Measurements from ENCODE around the gene LTBP3. TPM values are rescaled to one million over a fixed set of nuclear protein-coding genes. Genes with fewer than 3 reads are reported as not detected.

The LTBP3 gene
- total and polyA plus RNA-seq, 9 of the 15 experiments (the other 6 are each of a cell fraction or from before 2014, with no cell fraction given) = 0.06 to 20.5 (median 4.8) TPM

DNA sequence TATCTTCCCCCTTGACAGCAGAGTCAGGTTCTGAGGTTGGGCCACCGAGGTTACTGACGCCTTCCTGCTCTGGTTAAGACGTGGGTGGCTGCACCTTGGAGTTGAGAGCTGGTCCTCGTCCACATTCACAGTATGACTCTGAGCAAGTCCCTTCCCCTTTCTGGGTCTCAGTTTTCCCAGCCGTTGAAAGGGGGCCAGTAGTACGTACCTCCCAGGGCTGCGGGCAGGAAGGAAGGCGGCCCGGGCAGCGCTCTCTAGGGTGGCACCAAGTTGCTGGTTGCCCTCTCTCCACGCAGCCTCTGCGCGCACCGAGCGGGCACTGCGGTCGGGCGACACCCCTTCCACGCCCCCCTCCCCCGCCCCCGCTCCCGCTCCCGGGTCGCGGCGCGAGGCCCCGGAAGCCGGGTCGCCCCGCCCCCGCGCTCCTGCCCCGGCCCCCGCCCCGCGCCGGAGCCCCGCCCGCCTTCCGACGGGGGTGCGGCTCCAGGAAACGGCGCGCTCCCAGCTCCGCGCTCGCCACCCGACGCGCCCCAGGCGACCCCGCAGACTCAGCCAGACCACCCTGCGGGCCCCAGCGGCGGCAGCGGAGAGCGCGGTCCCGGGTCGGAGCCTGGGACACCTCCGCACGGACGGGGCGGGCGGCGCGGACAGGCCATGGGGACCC is 17.5 kb upstream of the LTBP3 start, which contains the start of gene EHBP1L1 (continued):
- no peak for TF ChIP-seq RAD51 (IDR thresholded peaks at IDR 0.05; ENCODE audit: borderline replicate concordance, low read depth)
- no peak; the same call in 1 of the 2 replicates for TF ChIP-seq ZNF780A (CRISPR knock-in tag; IDR thresholded peaks at IDR 0.05)
- no peak for TF ChIP-seq ZNF184 (CRISPR knock-in tag; IDR thresholded peaks at IDR 0.05)
- TF ChIP-seq, protein P1, sequence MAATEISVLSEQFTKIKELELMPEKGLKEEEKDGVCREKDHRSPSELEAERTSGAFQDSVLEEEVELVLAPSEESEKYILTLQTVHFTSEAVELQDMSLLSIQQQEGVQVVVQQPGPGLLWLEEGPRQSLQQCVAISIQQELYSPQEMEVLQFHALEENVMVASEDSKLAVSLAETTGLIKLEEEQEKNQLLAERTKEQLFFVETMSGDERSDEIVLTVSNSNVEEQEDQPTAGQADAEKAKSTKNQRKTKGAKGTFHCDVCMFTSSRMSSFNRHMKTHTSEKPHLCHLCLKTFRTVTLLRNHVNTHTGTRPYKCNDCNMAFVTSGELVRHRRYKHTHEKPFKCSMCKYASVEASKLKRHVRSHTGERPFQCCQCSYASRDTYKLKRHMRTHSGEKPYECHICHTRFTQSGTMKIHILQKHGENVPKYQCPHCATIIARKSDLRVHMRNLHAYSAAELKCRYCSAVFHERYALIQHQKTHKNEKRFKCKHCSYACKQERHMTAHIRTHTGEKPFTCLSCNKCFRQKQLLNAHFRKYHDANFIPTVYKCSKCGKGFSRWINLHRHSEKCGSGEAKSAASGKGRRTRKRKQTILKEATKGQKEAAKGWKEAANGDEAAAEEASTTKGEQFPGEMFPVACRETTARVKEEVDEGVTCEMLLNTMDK (IDR thresholded peaks at IDR 0.05; ENCODE audit: borderline replicate concordance, insufficient read depth, low read depth, low read length, poor library complexity, severe bottlenecking) = no peak
- TF ChIP-seq POLR3A (IDR thresholded peaks at IDR 0.05; ENCODE audit: borderline replicate concordance, extremely low read depth, insufficient read depth, insufficient read length) = no peak
- no peak for TF ChIP-seq TEAD2 (tag; IDR thresholded peaks at IDR 0.05)
- TF ChIP-seq, protein P2, sequence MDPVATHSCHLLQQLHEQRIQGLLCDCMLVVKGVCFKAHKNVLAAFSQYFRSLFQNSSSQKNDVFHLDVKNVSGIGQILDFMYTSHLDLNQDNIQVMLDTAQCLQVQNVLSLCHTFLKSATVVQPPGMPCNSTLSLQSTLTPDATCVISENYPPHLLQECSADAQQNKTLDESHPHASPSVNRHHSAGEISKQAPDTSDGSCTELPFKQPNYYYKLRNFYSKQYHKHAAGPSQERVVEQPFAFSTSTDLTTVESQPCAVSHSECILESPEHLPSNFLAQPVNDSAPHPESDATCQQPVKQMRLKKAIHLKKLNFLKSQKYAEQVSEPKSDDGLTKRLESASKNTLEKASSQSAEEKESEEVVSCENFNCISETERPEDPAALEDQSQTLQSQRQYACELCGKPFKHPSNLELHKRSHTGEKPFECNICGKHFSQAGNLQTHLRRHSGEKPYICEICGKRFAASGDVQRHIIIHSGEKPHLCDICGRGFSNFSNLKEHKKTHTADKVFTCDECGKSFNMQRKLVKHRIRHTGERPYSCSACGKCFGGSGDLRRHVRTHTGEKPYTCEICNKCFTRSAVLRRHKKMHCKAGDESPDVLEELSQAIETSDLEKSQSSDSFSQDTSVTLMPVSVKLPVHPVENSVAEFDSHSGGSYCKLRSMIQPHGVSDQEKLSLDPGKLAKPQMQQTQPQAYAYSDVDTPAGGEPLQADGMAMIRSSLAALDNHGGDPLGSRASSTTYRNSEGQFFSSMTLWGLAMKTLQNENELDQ (CRISPR knock-in tag; IDR thresholded peaks at IDR 0.05; ENCODE audit: borderline replicate concordance) = no peak
- no peak for TF ChIP-seq ZNF316 (IDR thresholded peaks at IDR 0.05)
- TF ChIP-seq, protein P3, sequence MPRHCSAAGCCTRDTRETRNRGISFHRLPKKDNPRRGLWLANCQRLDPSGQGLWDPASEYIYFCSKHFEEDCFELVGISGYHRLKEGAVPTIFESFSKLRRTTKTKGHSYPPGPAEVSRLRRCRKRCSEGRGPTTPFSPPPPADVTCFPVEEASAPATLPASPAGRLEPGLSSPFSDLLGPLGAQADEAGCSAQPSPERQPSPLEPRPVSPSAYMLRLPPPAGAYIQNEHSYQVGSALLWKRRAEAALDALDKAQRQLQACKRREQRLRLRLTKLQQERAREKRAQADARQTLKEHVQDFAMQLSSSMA (CRISPR knock-in tag; IDR thresholded peaks at IDR 0.05) = peak; percentile 67
- TF ChIP-seq LEF1 (IDR thresholded peaks at IDR 0.05) = no peak
- no peak for TF ChIP-seq PPARD (CRISPR knock-in tag; IDR thresholded peaks at IDR 0.05)
- TF ChIP-seq, protein P4, sequence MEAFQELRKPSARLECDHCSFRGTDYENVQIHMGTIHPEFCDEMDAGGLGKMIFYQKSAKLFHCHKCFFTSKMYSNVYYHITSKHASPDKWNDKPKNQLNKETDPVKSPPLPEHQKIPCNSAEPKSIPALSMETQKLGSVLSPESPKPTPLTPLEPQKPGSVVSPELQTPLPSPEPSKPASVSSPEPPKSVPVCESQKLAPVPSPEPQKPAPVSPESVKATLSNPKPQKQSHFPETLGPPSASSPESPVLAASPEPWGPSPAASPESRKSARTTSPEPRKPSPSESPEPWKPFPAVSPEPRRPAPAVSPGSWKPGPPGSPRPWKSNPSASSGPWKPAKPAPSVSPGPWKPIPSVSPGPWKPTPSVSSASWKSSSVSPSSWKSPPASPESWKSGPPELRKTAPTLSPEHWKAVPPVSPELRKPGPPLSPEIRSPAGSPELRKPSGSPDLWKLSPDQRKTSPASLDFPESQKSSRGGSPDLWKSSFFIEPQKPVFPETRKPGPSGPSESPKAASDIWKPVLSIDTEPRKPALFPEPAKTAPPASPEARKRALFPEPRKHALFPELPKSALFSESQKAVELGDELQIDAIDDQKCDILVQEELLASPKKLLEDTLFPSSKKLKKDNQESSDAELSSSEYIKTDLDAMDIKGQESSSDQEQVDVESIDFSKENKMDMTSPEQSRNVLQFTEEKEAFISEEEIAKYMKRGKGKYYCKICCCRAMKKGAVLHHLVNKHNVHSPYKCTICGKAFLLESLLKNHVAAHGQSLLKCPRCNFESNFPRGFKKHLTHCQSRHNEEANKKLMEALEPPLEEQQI (IDR thresholded peaks at IDR 0.05) = no peak
- no peak for TF ChIP-seq ZFP30 (CRISPR knock-in tag; IDR thresholded peaks at IDR 0.05; ENCODE audit: borderline replicate concordance)
- no peak; the same call in 1 of the 2 replicates for TF ChIP-seq ETV5 (CRISPR knock-in tag; IDR thresholded peaks at IDR 0.05; ENCODE audit: low read depth)
- no peak for TF ChIP-seq BCL6 (CRISPR knock-in tag; IDR thresholded peaks at IDR 0.05)
- TF ChIP-seq, protein P5, sequence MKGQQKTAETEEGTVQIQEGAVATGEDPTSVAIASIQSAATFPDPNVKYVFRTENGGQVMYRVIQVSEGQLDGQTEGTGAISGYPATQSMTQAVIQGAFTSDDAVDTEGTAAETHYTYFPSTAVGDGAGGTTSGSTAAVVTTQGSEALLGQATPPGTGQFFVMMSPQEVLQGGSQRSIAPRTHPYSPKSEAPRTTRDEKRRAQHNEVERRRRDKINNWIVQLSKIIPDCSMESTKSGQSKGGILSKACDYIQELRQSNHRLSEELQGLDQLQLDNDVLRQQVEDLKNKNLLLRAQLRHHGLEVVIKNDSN (CRISPR knock-in tag; IDR thresholded peaks at IDR 0.05) = no peak
- TF ChIP-seq ATF1 (CRISPR knock-in tag; IDR thresholded peaks at IDR 0.05) = no peak
- TF ChIP-seq ATF1 (tag; IDR thresholded peaks at IDR 0.05) = peak; percentile 50
- TF ChIP-seq, protein P6, sequence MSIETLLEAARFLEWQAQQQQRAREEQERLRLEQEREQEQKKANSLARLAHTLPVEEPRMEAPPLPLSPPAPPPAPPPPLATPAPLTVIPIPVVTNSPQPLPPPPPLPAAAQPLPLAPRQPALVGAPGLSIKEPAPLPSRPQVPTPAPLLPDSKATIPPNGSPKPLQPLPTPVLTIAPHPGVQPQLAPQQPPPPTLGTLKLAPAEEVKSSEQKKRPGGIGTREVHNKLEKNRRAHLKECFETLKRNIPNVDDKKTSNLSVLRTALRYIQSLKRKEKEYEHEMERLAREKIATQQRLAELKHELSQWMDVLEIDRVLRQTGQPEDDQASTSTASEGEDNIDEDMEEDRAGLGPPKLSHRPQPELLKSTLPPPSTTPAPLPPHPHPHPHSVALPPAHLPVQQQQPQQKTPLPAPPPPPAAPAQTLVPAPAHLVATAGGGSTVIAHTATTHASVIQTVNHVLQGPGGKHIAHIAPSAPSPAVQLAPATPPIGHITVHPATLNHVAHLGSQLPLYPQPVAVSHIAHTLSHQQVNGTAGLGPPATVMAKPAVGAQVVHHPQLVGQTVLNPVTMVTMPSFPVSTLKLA (conservative IDR thresholded peaks at IDR 0.05) = no peak
